H1 (cell line): Measurements from ENCODE around the gene TTLL1. TPM values are rescaled to one million over a fixed set of nuclear protein-coding genes. Genes with fewer than 3 reads are reported as not detected.

Source experiments
- CTCF ChIA-PET: fragments of 300-600 bp; sonication (Branson Sonifier 250); formaldehyde crosslinking; loops from one replicate; lab custom pipeline; 2021; ENCODE audit not compliant: partially characterized antibody; lab: Charles Lee
- POLR2A ChIA-PET: fragments of 300-600 bp; sonication (Branson Sonifier 250); formaldehyde crosslinking; loops from one replicate; lab custom pipeline; 2021; ENCODE audit warnings: inconsistent platforms; ENCODE audit not compliant: partially characterized antibody; lab: Charles Lee
- DNase-seq, 2 experiments: peaks; one replicate each; pipeline versions ENCODE4 v3.0.0 to v3.0.0-alpha.2; 2010 to 2022; ENCODE audit warnings: low spot score in 2 of 2, low read depth in 1 of 2, mixed read lengths in 1 of 2
- FAIRE-seq: peaks from 2 replicates; lab custom pipeline; 2011; peaks lifted over from hg19 to GRCh38; lab: Jason Lieb, UNC
- H2AFZ ChIP-seq: 2 replicates; pipeline ENCODE4 v1.8.1; 2012; ENCODE audit warnings: low read length, inconsistent platforms
- H2AK5ac ChIP-seq: 2 replicates; pipeline ENCODE4 v1.6.1; 2013; ENCODE audit warnings: low read depth, low read length
- H2BK120ac ChIP-seq: replicated peaks from 2 replicates; pipeline ENCODE3; 2013; ENCODE audit warnings: low read depth, low read length, inconsistent platforms
- H2BK12ac ChIP-seq: 2 replicates; pipeline ENCODE4 v1.6.1; 2013; ENCODE audit warnings: low read depth, low read length
- H2BK15ac ChIP-seq: 2 replicates; pipeline ENCODE4 v1.6.1; 2013; ENCODE audit warnings: low read length
- H2BK20ac ChIP-seq: 2 replicates; pipeline ENCODE4 v1.6.1; 2013; ENCODE audit warnings: low read length
- H2BK5ac ChIP-seq: 2 replicates; pipeline ENCODE4 v1.6.1; 2013; ENCODE audit warnings: low read depth, low read length
- H3K14ac ChIP-seq: 2 replicates; pipeline ENCODE4 v1.6.1; 2013; ENCODE audit warnings: inconsistent platforms; ENCODE audit not compliant: insufficient read length
- H3K18ac ChIP-seq: 2 replicates; pipeline ENCODE4 v1.6.1; 2013; ENCODE audit warnings: low read length; ENCODE audit errors: extremely low read depth
- H3K23ac ChIP-seq: 2 replicates; pipeline ENCODE4 v1.6.1; 2013; ENCODE audit warnings: inconsistent platforms; ENCODE audit not compliant: insufficient read length
- H3K23me2 ChIP-seq: 2 replicates; pipeline ENCODE4 v1.6.1; 2013; ENCODE audit warnings: low read depth, low read length
- H3K27ac ChIP-seq: 2 replicates; pipeline ENCODE4 v1.6.1; 2011; ENCODE audit warnings: low read depth, low read length, inconsistent platforms
- H3K27me3 ChIP-seq, 4 experiments: replicated peaks in 1 of 4; 1 replicate in 1 of 4; 2 replicates in 3 of 4; pipeline versions ENCODE4 v1.6.1 to v1.8.1; 2011 to 2013; ENCODE audit warnings: low read length in 3 of 4, mild to moderate bottlenecking in 3 of 4, inconsistent platforms in 2 of 4, mixed read lengths in 2 of 4, moderate library complexity in 1 of 4; ENCODE audit not compliant: control insufficient read depth in 3 of 4, insufficient read depth in 3 of 4; ENCODE audit errors: extremely low read depth in 1 of 4
- H3K36me3 ChIP-seq, 4 experiments: 2 replicates each; pipeline versions ENCODE4 v1.6.1 to v1.8.1; 2011 to 2013; ENCODE audit warnings: mild to moderate bottlenecking in 4 of 4, low read length in 3 of 4, moderate library complexity in 2 of 4, control low read depth in 1 of 4, inconsistent platforms in 1 of 4; ENCODE audit not compliant: insufficient read depth in 4 of 4, control insufficient read depth in 2 of 4
- H3K4ac ChIP-seq: replicated peaks from 2 replicates; pipeline ENCODE3; 2013; ENCODE audit warnings: low read length, low read depth, mixed read lengths, inconsistent platforms; ENCODE audit not compliant: insufficient read length
- H3K4me1 ChIP-seq, 4 experiments: replicated peaks in 1 of 4; 1 replicate in 1 of 4; 2 replicates in 3 of 4; pipeline versions ENCODE4 v1.6.1 to v1.8.1; 2011 to 2013; ENCODE audit warnings: low read length in 3 of 4, inconsistent platforms in 2 of 4, mixed read lengths in 1 of 4; ENCODE audit not compliant: insufficient read depth in 4 of 4, control insufficient read depth in 3 of 4
- H3K4me2 ChIP-seq, 2 experiments: 2 replicates each; pipeline versions ENCODE4 v1.6.1 to v1.8.1; 2011 to 2013; ENCODE audit warnings: low read depth in 2 of 2, low read length in 2 of 2, control low read depth in 1 of 2, inconsistent platforms in 1 of 2, mild to moderate bottlenecking in 1 of 2; ENCODE audit not compliant: insufficient read depth in 1 of 2
- H3K4me3 ChIP-seq, 4 experiments: fragments of 200-600, 300-600 bp in 1 of 4; sonication (generic), shearing (Covaris generic), sonication (Bioruptor Twin) in 1 of 4; 2 replicates each; pipeline versions ENCODE4 v1.5.1 to v1.8.1; 2011 to 2016; ENCODE audit warnings: low read length in 4 of 4, low read depth in 3 of 4, control low read depth in 2 of 4, inconsistent platforms in 2 of 4, mild to moderate bottlenecking in 2 of 4, mixed read lengths in 1 of 4, moderate library complexity in 1 of 4; ENCODE audit not compliant: insufficient read depth in 2 of 4; ENCODE audit errors: extremely low read depth in 1 of 4
- H3K56ac ChIP-seq: replicated peaks from 2 replicates; pipeline ENCODE3; 2013; ENCODE audit warnings: low read depth, mild to moderate bottlenecking, mixed read lengths, low read length, inconsistent platforms; ENCODE audit not compliant: insufficient read length
- H3K79me1 ChIP-seq: 2 replicates; pipeline ENCODE4 v1.6.1; 2013; ENCODE audit warnings: low read depth, low read length, control low read depth
- H3K79me2 ChIP-seq, 2 experiments: 2 replicates each; pipeline versions ENCODE4 v1.6.1 to v1.8.1; 2012 to 2013; ENCODE audit warnings: low read length in 2 of 2, mild to moderate bottlenecking in 2 of 2, inconsistent platforms in 1 of 2; ENCODE audit not compliant: insufficient read depth in 2 of 2, control insufficient read depth in 1 of 2
- H3K9ac ChIP-seq, 4 experiments: replicated peaks in 1 of 4; 1 replicate in 1 of 4; 2 replicates in 3 of 4; pipeline versions ENCODE4 v1.6.1 to v1.8.1; 2011 to 2013; ENCODE audit warnings: low read depth in 3 of 4, low read length in 3 of 4, control low read depth in 2 of 4, mild to moderate bottlenecking in 2 of 4, moderate library complexity in 2 of 4, inconsistent platforms in 1 of 4; ENCODE audit errors: extremely low read depth in 1 of 4
- H3K9me3 ChIP-seq, 2 experiments: 2 replicates each; pipeline versions ENCODE4 v1.6.1 to v1.8.1; 2012 to 2013; ENCODE audit warnings: mild to moderate bottlenecking in 2 of 2, moderate library complexity in 2 of 2, control low read depth in 1 of 2, inconsistent platforms in 1 of 2, low read depth in 1 of 2, low read length in 1 of 2, mixed read lengths in 1 of 2; ENCODE audit not compliant: insufficient read depth in 2 of 2
- H4K20me1 ChIP-seq, 2 experiments: replicated peaks in 1 of 2; 2 replicates each; pipeline versions ENCODE3 to v1.8.1; 2011 to 2013; ENCODE audit warnings: inconsistent platforms in 2 of 2, low read length in 2 of 2, mild to moderate bottlenecking in 1 of 2; ENCODE audit not compliant: insufficient read depth in 2 of 2, control insufficient read depth in 1 of 2
- H4K5ac ChIP-seq: 2 replicates; pipeline ENCODE4 v1.6.1; 2013; ENCODE audit warnings: low read length, low read depth, mixed read lengths, inconsistent platforms; ENCODE audit not compliant: insufficient read length
- H4K8ac ChIP-seq: 2 replicates; pipeline ENCODE4 v1.8.0; 2013; ENCODE audit warnings: mild to moderate bottlenecking, moderate library complexity, low read length, inconsistent platforms; ENCODE audit not compliant: insufficient read depth; ENCODE audit errors: extremely low read depth
- H4K91ac ChIP-seq: replicated peaks from 2 replicates; pipeline ENCODE3; 2013; ENCODE audit warnings: low read length, mixed read lengths, inconsistent platforms; ENCODE audit not compliant: insufficient read length
- RBBP5 ChIP-seq: IDR thresholded peaks from 2 replicates; pipeline ENCODE4 v1.7.1; 2012; ENCODE audit warnings: low read depth, mild to moderate bottlenecking, inconsistent platforms, low read length, moderate library complexity, borderline replicate concordance
- whole genome bisulfite sequencing, 2 experiments: shearing (Covaris generic) in 1 of 2; methylation state at CpG; one replicate each; pipeline versions ENCODE4 v1.1.6 to v1.1.7; 2013 to 2015; ENCODE audit warnings: low lambda C conversion rate in 2 of 2, mixed read lengths in 2 of 2, inconsistent platforms in 1 of 2, low coverage in 1 of 2, missing lambda C conversion rate in 1 of 2; ENCODE audit not compliant: insufficient replicate concordance in 2 of 2, insufficient coverage in 1 of 2, insufficient read length in 1 of 2; ENCODE audit errors: extremely low coverage in 1 of 2, missing lambda C conversion rate in 1 of 2; 5-methylcytosine and 5-hydroxymethylcytosine counted together
- polyA plus RNA-seq, 7 experiments: library from polyadenylated mRNA; depleted of rRNA in 3 of 7; stranded (reverse) in 5 of 7; unstranded in 2 of 7; fragments of >200 nt in 5 of 7; fragments of 200-250 nt in 2 of 7; gene quantifications; 1 replicate in 5 of 7; 2 replicates in 1 of 7; 4 replicates in 1 of 7; pipeline versions ENCODE4 v1.2.1 to v1.2.3, GENCODE V29; 2011 to 2013; ENCODE audit warnings: missing spikeins in 2 of 7, mixed read lengths in 2 of 7
- total RNA-seq: library from RNA; stranded (reverse); fragmentation: NEBNext Ultra II Directional; extraction: Animal tissue kit (Norgen Biotek cat#: 25700); gene quantifications from 2 replicates; pipeline ENCODE4 v1.2.1, GENCODE V29; 2021

The TTLL1 gene
- total and polyA plus RNA-seq, 2 of the 8 experiments (the other 6 are each of a cell fraction or from before 2014, with no cell fraction given), result 5.0 to 13.8 TPM

GRCh38 chr22:43000441-43001175, 88.6 kb downstream of the TTLL1 start:
- H3K79me1 ChIP-seq, result peaks cover 38% of the 10 kb centered on the region
- peaks cover 34 to 95% of the 10 kb centered on the region in 2 experiments for H3K79me2 ChIP-seq
- H3K4me2 ChIP-seq, result peak overlapping the region in 1 of 2 experiments; percentile 44; a peak in 2 of 4 replicates
- no peak overlapping the region for H3K27ac ChIP-seq
- H3K23ac ChIP-seq, result no peak overlapping the region
- H3K27me3 ChIP-seq, result no peaks in the 10 kb centered on the region
- H3K18ac ChIP-seq, result no peak overlapping the region
- H2BK12ac ChIP-seq, result no peak overlapping the region
- no peak overlapping the region for H2BK120ac ChIP-seq
- no peak overlapping the region for H2AK5ac ChIP-seq
- ChIA-PET POLR2A (interaction anchor here (0.9 to 8.8 kb wide), 2 partner anchors 14 to 22 kb away, joined by 3 to 94 read pairs; partner anchors contain the start of gene PACSIN2), CTCF (interaction anchor here (0.8 to 2.0 kb wide), 5 partner anchors 28 to 133 kb away, joined by 3 to 8 read pairs (median 4); no protein-coding TSS in a partner anchor)
- H2AFZ ChIP-seq, result no peak overlapping the region
- FAIRE-seq, result no peak
- no peak overlapping the region for H2BK20ac ChIP-seq
- no peak overlapping the region for H2BK15ac ChIP-seq
- H3K9me3 ChIP-seq, result no peaks in the 10 kb centered on the region
- no peak overlapping the region for H4K5ac ChIP-seq
- H3K23me2 ChIP-seq, result no peaks in the 10 kb centered on the region; the same call in 1 of the 2 replicates
- H4K91ac ChIP-seq, result no peak overlapping the region
- H3K4me1 ChIP-seq, result peaks cover 11 to 29% (median 24%) of the 10 kb centered on the region in 4 experiments
- no peak overlapping the region for H3K4ac ChIP-seq
- no peak overlapping the region for H3K9ac ChIP-seq
- H3K4me3 ChIP-seq, result no peak overlapping the region
- no peak for TF ChIP-seq RBBP5
- TF ChIP-seq, all 59 proteins: peak for 0
- Histone ChIP-seq H3K14ac (no peak overlapping the region), H2BK5ac (peak overlapping the region; percentile 0; the same call in 1 of the 2 replicates), H4K20me1 (peaks cover 14 to 29% of the 10 kb centered on the region in 2 experiments), H4K8ac (no peak overlapping the region), H3K56ac (no peak overlapping the region), H3K36me3 (no peaks in the 10 kb centered on the region)
- WGBS, 2 experiments, result 88% methylated on average over 8 of the region's 8 CpGs; no CpG with 5 or more reads in 1 of the 2 experiments
- DNase-seq, result no peak
